NCI-H2107 (cell line): ENCODE measurements around the gene TXLNA.
A peak's percentile ranks its signal among the peaks of the same experiment; 100 is the strongest.

ENCODE experiments used
- DNase-seq: peaks from one replicate; lab custom pipeline; 2025; lab: John Stamatoyannopoulos, UW

Gene TXLNA

GRCh38 chr1:32215629-32216480 is 36.4 kb downstream of the TXLNA start:
- DNase-seq, result peak; percentile 64

- DNase-seq, result no peak
Observed at GRCh38 chr1:32216566-32216965, 37.1 kb downstream of the TXLNA start.

GRCh38 chr1:32219022-32219421 is 39.5 kb downstream of the TXLNA start:
- DNase-seq, result no peak

GRCh38 chr1:32220746-32221580 is 41.5 kb downstream of the TXLNA start:
- no peak for DNase-seq

GRCh38 chr1:32221581-32221979 is 42.1 kb downstream of the TXLNA start:
- DNase-seq, result no peak

GRCh38 chr1:32221980-32222755 is 42.7 kb downstream of the TXLNA start, which contains the start of the genes EIF3I and TMEM234:
Gene EIF3I (plus strand): TSS chr1:32222407. CDS start chr1:32222442, 35 bp downstream.
Gene TMEM234 (minus strand): TSS chr1:32222353. CDS start chr1:32222322, 31 bp downstream.
- DNase-seq, result peak; percentile 91

- no peak for DNase-seq
Observed at GRCh38 chr1:32223683-32224082, 44.2 kb downstream of the TXLNA start.

- DNase-seq, result no peak
Observed at GRCh38 chr1:32224285-32224684, 44.8 kb downstream of the TXLNA start.

- DNase-seq, result no peak
Observed at GRCh38 chr1:32228771-32229170, 49.3 kb downstream of the TXLNA start.

GRCh38 chr1:32231843-32232432 is 52.5 kb downstream of the TXLNA start:
- DNase-seq, result no peak

GRCh38 chr1:32232558-32233304 is 53.3 kb downstream of the TXLNA start:
- DNase-seq, result no peak

GRCh38 chr1:32234792-32235191 is 55.3 kb downstream of the TXLNA start:
- no peak for DNase-seq

GRCh38 chr1:32239337-32239736 is 59.9 kb downstream of the TXLNA start:
- peak; percentile 42 for DNase-seq

- DNase-seq, result no peak
Observed at GRCh38 chr1:32239790-32240139, 60.3 kb downstream of the TXLNA start.

- DNase-seq, result peak; percentile 76
Observed at GRCh38 chr1:32240140-32240951, 60.9 kb downstream of the TXLNA start.

GRCh38 chr1:32241001-32241763 is 61.7 kb downstream of the TXLNA start:
- peak; percentile 47 for DNase-seq

- DNase-seq, result no peak
Observed at GRCh38 chr1:32242341-32242851, 62.9 kb downstream of the TXLNA start.

- no peak for DNase-seq
Observed at GRCh38 chr1:32246888-32247273, 67.4 kb downstream of the TXLNA start, which contains the start of gene FAM167B. Gene FAM167B (plus strand): TSS chr1:32247222. CDS start chr1:32247422, 200 bp downstream.

GRCh38 chr1:32247452-32247851 is 68.0 kb downstream of the TXLNA start:
- no peak for DNase-seq
